HG02943 (cell line): ENCODE data around the gene HTRA3.
"Not testable (repeated sequence)": the region's sequence is repeated elsewhere in the genome, so short reads cannot be mapped to it uniquely, and the experiment has no call there.

Experiments
- ATAC-seq: cut with Tn5 transposase; IDR thresholded peaks from one replicate; pipeline ENCODE4 v1.9.1; 2021; ENCODE audit warnings: mild to moderate bottlenecking, low read depth, moderate library complexity; ENCODE audit not compliant: unreplicated experiment

HTRA3 gene

DNA sequence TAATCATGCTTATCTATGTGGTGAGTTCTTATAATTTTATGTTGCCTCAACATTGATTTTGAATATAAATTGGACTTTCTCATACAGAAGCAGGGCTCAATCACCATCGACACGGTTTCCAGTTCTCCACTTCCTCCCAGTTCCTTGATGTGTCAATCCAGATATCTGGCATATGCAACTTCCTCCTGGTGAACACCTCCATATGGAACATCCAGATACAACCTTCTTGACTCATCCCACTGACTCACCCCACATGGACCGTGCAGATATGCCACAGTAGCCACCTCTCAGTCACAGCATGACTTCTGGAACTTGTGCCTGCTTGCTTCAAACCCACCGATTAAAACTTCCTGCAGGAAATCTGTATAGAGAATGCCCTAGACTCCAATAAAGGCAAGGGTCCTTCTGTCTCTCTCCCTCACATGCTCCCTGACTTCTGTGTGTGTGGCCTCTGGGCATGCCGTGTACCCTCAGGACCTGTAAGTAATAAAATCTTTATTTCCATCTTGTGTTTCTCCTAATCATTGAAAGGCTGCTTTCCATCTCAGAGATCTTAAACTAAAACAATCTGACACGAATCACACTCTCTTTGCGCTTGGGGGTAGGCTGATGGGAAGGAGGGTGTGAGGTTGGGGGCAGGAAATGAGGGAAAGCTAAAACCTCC lies 67.0 kb downstream of the HTRA3 start:
- ATAC-seq, result no peak

DNA sequence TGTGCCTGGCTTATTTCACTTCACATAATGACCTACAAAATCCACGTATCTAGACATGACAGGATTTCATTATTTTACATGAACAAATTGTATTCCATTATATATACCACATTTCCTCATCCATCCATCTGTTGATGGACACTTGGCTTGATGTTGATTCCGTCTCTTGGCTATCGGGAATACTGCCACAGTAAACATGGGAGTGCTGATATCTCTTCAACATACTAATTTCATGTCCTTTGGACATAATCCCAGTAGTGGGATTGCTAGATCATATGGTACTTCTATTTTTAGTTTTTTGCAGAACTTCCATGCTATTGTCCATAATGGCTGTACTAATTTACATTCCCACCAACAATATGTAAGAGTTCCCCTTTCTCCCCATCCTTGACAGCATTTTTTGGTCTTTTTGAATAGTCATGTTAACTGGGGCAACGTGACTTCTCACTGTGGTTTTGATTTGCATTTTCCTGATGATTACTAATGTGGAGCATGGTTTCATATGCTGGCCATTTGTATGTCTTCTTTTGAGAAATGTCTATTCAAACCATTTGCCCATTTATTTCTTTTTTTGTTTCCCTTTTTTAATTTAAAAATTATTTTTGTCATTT lies 68.9 kb downstream of the HTRA3 start:
- ATAC-seq, result no peak

DNA sequence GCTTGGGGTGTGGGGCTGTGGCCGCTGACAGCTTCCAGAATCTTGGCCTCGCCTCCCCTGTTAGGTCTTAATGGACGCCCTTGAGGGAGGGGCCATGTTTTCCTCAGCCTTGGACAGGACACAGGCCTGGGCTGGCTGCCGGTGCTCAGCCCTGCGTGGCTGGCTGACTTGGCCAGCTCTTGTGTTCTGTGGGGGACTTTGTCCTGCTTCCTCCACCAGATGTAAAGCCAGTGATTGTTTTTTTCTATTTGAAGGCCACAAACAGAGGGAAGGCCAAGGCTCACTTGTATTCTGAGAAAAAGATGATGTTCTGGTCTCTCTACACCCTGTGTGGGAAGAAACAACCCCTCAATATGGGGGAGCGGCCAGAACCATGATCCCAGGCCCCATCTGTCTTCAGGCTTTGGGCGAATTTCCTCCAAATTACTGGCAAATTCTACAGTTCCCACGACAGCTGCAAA lies 71.3 kb downstream of the HTRA3 start:
- ATAC-seq, result no peak

DNA sequence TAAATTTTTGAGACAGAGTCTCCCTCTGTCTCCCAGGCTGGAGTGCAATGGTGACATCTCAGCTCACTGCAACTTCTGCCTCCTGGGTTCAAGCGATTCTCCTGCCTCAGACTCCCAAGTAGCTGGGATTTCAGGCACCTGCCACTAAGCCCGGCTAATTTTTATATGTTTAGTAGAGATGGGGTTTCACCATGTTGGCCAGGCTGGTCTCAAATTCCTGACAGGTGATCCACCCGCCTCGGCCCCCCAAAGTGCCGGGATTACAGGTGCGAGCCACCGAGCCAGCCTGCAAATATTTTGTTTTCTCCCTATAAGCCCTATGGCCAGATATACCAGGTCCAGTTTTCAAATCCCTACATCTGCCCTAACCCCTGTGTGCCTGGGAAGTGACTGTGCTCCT lies 71.7 kb downstream of the HTRA3 start:
- ATAC-seq, result not testable (repeated sequence)

DNA sequence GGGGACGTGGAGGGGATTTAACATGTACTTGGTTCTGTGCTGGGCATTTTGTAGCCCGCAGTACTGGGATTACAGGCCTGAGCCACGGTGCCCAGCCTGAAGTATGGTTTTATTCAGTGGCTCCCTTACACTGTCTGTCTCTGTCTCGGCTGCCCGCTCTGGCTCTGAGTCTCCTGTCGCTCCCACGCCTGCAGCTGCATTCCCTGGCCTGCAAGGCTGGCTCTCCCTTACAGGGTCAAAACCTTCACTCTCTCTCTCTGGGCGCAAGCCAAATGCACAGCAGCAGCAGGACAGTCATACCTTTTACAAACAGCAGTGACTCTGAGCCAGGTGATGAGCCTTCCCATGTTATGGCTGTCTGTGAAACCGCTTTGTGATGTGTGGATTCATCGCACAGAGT lies 72.1 kb downstream of the HTRA3 start:
- no peak for ATAC-seq

DNA sequence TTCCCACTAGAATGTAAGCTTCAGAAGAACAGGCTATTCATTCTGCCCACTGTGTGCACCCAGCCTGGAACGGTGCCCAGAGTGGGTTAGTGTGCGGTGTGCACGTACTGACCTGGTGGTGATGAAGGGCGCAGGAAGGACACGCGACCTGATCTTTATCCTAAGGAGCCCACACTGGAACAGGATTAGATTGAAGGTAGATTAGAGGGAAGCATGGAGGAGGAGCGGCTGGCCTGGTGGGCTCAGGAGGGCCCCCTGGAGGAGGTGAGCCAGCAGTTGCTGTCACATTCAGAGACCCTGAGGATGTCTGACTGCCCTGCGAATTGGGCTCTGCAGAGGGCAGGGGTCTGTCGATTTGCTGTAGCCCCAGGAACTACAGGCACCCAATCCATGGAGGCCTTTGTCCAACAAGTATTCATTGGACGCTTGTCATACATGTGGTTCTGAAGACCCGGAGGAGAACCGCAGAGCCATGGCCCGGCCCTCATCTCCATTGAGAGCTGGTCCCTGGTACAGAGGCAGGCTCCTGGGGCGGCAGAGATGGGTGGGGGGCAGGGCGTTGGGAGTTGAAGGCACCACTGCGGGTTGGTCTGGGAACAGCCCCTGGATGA lies 73.2 kb downstream of the HTRA3 start:
- no peak for ATAC-seq

DNA sequence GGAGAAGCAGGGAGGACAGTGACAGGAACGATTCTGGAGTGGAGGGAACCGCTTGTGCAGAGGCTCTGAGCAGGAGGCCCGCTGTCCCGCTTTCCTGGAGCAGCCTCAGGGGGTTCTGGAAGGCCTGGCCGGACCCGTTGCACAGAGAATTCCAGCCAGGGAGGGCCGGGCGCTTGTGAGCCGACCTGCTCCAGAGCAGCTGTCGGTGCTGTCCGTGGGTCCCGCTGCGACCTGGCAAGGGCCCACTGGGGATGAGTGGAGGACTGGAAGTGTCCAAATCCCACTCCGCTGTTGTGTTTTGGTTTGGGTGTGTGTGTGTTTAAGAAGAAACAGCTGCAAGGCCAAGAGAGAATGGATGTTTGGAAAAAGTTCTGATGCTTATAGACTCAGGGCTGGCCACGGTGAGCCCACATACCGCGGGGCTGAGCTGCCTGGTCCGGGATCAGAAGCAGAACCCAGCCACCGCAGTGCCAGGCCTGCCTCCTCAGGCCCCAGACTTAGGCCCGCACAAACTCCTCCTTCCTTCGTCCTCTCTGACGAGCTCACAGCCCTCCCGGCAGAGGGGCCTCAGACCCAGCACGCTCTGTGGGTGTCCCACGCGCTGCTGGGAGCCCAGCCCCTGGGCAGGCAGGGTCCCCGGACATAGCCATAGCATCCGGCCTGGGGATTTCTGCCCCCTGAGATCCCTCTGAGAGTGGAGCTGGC lies 73.9 kb downstream of the HTRA3 start:
- ATAC-seq, result no peak

DNA sequence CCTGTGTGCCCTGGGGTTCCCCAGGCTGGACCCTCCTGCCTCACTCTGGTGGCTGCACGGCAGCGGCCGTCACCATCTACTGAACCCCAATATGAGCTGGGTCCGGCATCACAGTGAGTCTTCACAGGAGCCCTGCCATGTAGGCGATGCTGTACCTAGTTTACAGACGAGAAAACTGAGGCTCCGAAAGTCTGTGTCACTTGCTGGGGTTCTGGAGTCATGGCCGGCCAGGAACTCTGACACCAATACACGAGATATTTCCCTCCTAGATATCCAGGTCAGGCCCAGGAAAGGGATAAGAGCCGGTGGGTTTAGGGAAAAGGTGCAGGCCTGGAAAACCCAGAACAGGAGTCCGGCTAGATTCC lies 74.4 kb downstream of the HTRA3 start:
- ATAC-seq, result no peak

DNA sequence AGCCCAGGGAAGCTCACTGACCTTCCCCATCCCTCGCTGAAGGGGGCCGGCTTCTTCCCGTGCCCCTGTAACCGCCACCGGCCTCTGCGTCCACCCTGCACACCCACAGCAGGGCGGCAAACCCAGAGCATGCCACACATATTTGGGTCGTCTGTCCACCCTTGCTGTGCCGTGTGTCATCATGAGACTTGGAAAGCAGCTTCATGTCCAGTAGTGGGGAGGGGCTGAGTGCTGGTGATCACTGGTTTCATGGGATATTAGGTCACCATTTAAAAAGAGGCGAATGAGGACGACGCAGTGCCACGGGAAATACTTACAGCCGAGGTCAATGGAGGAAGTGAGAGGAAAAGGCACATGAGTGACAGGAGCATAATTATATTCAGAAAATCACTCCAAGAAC lies 74.8 kb downstream of the HTRA3 start:
- no peak for ATAC-seq

DNA sequence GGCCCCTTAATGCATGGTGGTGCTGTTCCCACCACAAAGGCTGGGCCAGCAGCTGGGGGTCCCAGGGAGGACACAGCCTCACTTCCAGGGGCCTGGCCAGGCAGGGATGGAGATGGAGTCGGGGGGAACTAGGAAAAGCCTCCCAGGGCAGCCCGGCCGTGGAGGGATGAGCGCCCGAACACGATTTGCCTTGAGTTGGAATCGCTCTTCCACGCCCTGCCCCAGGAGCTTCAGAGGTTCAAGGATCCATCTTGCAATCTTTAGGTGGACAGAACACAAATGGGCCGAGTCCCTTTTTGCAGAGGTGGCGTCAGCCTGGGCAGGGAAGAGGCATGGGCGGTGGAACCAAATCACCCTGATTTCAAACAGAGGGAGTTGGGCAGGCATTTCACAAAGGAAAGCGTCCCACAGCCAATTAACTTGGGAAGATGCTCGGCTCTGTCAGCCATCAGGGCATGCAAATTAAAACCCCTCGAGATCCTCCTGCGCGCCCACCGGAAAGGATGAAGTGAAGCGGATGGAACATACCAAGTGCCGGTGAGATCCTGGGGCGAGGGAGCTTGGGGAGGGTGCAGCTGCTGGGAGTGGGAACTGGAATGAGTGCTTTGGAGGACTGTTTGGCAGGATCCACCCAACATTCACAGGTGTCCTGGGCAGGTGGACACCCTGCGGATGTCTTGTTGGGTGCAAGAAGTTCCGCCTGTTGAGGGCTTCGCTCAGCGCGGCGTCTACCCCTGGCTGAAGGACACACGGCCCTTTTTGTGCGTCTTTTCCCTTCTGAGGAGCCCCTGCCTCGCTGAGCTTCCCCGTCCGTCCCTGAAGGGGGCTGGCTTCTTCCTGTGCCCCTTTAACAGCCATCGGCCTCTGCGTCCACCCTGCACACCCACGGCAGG lies 75.7 kb downstream of the HTRA3 start:
- ATAC-seq, result no peak

DNA sequence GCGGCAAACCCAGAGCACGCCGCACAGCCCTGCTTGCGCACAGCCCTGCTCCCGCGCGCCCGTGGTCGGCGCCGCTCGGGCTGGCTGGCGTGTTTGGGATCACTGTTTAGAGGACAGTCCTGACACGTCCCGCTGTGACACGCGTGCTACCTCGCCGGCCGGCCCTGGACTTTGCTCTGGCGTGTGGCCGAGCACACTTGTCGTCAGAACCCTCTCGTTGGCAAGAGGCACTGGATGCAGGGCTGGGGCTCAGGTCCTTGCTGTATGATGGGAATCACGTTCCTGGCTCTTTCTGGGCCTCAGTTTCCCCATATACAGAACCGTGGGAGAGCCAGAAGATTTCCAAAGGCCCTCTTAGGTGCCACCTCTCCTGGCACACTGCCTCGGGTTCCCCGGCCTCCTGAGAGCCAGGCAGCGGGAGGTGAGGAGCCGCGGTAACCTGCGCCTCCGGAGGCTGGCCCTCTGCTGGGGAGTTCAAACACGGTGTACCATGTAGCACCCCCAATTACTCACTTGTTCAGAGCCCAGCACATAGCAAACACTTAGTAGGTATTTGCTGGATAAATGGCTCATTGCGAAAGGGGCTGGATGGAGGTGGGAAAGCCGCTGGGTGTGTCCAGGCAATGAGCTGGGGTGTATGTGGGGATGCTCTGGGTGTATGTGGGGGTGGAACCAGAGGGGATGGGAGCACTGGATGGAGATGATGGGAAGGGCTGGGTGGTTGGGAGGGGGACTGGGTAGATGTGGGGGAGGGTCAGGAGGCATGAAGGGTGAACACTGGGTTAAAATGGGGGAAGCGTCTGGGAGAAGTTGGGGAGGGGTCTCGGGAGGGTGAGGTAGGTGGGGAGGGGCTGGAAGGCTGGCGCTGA lies 76.6 kb downstream of the HTRA3 start:
- no peak for ATAC-seq

DNA sequence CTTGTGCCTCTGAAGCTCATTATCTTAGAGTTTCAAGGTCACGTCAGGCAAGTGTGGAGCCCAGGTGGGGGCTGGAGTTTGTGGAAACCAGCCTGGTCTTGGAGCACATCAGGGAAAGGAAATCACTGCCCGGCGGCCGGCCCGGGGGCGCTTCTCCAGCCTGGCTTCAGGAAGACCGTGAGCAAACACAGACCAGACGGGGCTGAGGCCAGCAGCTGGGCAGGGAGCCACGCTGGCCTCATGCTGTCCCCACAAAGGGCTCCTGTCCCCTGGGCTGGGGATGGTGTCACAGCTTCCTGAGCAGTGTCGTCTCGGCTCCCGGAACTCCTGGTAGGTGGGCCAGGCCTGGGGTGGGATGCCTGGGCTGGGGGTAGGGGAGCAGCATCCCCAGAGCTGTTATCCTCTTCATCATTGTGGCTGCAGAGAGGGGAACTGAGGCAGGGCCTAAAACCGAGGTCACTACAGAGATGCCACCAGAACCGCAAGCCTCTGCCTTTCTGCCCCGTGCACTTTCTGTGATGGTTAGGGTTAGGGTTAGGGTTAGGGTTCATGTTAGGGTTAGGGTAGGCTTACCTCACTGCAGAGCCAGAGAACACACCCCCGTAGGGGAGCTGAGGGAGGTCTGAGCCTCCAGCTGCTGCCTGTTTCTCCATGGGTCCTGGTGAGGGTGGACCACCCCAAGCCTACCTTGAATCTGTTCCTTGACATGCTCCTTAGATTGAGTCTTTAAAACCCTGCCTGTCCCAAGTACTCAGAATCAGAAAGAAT lies 77.5 kb downstream of the HTRA3 start:
- ATAC-seq, result no peak

DNA sequence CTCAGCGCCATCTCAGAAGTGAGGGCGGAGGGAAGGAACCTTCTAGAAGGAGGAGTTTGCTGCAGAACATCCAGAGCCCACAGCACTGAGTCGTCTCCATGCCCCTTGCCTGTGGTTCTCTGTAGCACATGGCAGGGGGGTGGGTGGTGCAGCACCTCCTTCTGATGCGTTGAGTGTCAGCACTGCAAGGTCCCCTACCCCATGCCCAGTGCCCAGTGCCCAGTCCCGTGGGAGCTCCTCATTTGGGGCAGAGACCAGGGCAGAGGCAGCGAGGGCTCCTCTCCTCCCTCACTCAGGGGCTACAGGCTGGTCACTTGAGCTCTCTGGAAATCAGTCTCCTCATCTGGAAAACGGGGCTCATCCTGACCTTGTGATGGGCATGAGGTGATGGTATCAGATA lies 78.1 kb downstream of the HTRA3 start:
- no peak for ATAC-seq

DNA sequence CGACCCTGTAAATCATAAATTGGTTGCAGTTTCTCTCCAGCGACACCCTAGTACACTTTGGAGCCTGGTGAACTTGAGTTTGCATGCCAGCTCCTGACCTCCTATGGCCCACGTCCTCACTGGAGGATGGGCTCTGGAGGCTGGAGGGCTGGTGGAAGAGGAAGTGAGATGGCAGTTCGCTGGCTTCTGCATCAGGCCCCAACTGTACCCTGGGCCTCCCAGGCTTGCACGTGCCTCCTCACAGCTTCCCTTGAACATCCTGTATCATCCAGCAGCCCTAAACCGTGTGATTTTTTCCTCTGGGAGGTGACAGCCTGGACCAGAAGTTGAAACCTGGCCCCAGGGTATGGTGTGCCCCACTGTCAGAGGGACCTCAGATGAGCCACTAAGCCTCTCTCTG lies 78.5 kb downstream of the HTRA3 start:
- no peak for ATAC-seq

DNA sequence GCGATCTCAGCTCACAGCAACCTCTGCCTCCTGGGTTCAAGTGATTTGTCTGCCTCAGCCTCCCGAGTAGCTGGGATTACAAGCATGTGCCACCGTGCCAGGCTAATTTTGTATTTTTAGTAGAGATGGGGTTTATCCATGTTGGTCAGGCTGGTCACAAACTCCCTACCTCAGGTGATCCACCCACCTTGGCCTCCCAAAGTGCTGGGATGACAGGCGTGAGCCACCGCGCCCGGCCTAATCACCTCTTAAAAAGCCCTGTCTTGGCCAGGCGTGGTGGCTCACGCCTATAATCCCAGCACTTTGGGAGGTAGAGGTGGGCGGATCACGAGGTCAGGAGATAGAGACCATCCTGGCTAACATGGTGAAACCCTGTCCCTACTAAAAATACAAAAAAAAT lies 79.7 kb downstream of the HTRA3 start:
- ATAC-seq, result not testable (repeated sequence)

DNA sequence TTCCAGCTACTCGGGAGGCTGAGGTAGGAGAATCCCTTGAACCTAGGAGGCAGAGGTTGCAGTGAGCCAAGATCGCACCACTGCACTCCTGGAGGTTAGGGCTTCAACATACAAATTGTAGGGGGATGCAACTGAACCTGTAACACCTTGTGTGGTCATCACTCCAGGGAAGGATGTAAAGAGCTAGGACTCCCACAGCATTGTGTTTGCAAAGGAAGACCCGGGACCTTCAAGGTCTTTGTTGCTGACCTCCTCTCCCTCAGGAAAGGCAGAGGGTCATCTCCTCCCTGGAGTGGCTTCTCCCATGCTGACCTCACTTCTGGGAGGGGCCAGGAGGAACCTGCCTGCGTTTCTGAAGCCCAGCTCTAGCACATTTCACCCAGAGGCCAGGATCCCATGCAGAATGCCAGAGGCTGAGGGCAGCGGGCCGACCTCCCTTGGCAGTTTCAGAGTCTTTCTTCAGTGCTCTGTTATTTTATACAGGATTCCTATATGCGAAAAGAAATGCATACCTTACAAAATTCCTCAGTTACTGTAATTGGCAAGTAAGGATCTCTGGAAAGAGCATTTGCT lies 80.2 kb downstream of the HTRA3 start:
- no peak for ATAC-seq

DNA sequence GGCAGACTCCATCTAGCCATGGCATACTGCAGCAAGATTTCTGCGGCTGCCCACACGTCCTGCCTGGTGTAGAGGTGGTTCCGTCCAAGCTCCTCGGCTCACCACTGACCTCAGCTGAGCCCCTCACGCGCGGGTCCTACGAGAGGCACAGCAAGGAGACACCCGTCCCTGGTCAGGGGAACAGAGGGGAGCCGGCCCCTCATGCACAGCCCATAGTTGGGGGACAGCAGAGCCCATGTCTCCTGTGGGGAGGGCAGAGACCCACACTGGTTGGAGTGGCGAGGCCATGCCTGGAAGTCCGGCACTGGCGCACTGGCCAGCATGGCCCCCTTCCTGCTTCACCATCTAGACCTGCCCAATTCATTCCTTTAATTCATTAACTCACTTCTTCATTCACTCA lies 80.8 kb downstream of the HTRA3 start:
- no peak for ATAC-seq

DNA sequence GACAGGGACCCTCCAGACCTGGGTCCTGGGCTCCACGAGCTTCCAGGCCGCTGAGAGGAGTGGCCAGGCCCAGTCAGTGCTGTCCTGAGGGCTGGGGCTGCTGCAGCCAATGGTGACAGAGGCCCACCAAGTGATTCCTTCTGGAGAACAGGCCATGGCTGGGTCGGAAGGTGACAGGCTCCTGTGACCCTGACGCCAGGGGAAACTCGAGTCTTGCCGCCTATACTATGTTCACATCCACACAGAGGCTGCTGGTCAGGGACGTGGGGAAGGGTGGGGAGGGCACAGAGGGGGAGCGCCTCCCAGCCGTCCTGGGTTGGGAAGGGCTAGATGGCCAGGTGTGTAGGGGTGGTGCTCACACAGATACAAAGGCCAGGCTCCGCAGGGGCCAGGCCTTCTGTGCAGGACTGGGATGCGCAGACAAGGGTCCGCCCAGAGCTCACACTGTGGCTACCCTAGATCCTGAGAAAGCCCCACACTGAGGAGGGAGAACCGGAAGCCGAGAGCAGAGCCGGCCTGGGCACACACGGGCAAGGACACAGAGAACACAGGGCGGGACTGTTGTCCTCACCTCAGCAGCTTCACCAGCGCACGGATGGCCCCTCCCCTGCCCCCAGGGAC lies 81.4 kb downstream of the HTRA3 start:
- ATAC-seq, result no peak
